Neural progenitor cell (in vitro differentiated cells): Measurements from ENCODE around the gene KRTAP9-9. TPM values are rescaled to one million over a fixed set of nuclear protein-coding genes. Genes with fewer than 3 reads are reported as not detected.
"Not testable (repeated sequence)": the region's sequence is repeated elsewhere in the genome, so short reads cannot be mapped to it uniquely, and the experiment has no call there.

Experiments
- DNase-seq: peaks from one replicate; pipeline ENCODE4 v3.0.0-alpha.2; 2016; ENCODE audit warnings: low spot score
- H2AFZ ChIP-seq: fragments of 200-600 bp; sonication (generic); replicated peaks from 2 replicates; pipeline ENCODE4 v1.6.1; 2016; ENCODE audit warnings: antibody characterized with exemption
- H3F3A ChIP-seq: fragments of 200-600 bp; sonication (generic); 2 replicates; pipeline ENCODE4 v1.6.1; 2016; ENCODE audit warnings: antibody characterized with exemption, low read depth
- H3K27ac ChIP-seq: fragments of 200-600 bp; sonication (generic); 2 replicates; pipeline ENCODE4 v1.5.1; 2016; ENCODE audit warnings: mild to moderate bottlenecking
- H3K27me3 ChIP-seq: fragments of 200-600 bp; sonication (generic); 2 replicates; pipeline ENCODE4 v1.6.1; 2016; ENCODE audit warnings: mild to moderate bottlenecking, moderate library complexity
- H3K36me3 ChIP-seq: fragments of 200-600 bp; sonication (generic); 2 replicates; pipeline ENCODE4 v1.5.1; 2016
- H3K4me1 ChIP-seq: fragments of 200-600 bp; sonication (generic); 2 replicates; pipeline ENCODE4 v1.6.1; 2016; ENCODE audit warnings: mixed run types
- H3K4me2 ChIP-seq: fragments of 200-600 bp; sonication (generic); 2 replicates; pipeline ENCODE4 v1.6.1; 2016
- H3K4me3 ChIP-seq: fragments of 200-600 bp; sonication (generic); 2 replicates; pipeline ENCODE4 v1.5.1; 2016
- H3K79me2 ChIP-seq: fragments of 200-600 bp; sonication (generic); 2 replicates; pipeline ENCODE4 v1.6.1; 2016; ENCODE audit warnings: low read depth
- H3K9ac ChIP-seq: fragments of 200-600 bp; sonication (generic); 2 replicates; pipeline ENCODE4 v1.6.1; 2016
- H3K9me3 ChIP-seq: fragments of 200-600 bp; sonication (generic); 2 replicates; pipeline ENCODE4 v1.5.1; 2016; ENCODE audit warnings: low read depth
- H4K20me1 ChIP-seq: fragments of 200-600 bp; sonication (generic); 2 replicates; pipeline ENCODE4 v1.6.1; 2016; ENCODE audit warnings: low read depth
- H3K27ac Mint-ChIP-seq: 3 replicates; pipeline ENCODE4 v1.8.0; 2021; ENCODE audit warnings: mixed read lengths
- H3K27me3 Mint-ChIP-seq: 2 replicates; pipeline ENCODE4 v1.8.0; 2022; ENCODE audit warnings: low read depth, mild to moderate bottlenecking, inconsistent platforms, moderate library complexity, mixed read lengths; ENCODE audit not compliant: insufficient read depth
- H3K36me3 Mint-ChIP-seq: 3 replicates; pipeline ENCODE4 v1.8.0; 2021; ENCODE audit warnings: mixed read lengths
- H3K4me1 Mint-ChIP-seq: 3 replicates; pipeline ENCODE4 v1.8.0; 2021; ENCODE audit warnings: mixed read lengths
- H3K4me3 Mint-ChIP-seq: 3 replicates; pipeline ENCODE4 v1.8.0; 2021; ENCODE audit warnings: mild to moderate bottlenecking, moderate library complexity, mixed read lengths
- H3K9me3 Mint-ChIP-seq: 3 replicates; pipeline ENCODE4 v1.8.0; 2020; ENCODE audit warnings: mixed read lengths
- EZH2 ChIP-seq: fragments of 200-600 bp; sonication (generic); IDR thresholded peaks from 2 replicates; pipeline ENCODE4 v1.6.1; 2017; ENCODE audit warnings: antibody characterized with exemption, mild to moderate bottlenecking, moderate library complexity
- EZH2phosphoT487 ChIP-seq: fragments of 200-600 bp; sonication (generic); IDR thresholded peaks from 2 replicates; pipeline ENCODE4 v1.6.1; 2017; ENCODE audit warnings: antibody characterized with exemption
- total RNA-seq: library from RNA; depleted of rRNA; stranded (reverse); fragments of >200 nt; gene quantifications from 2 replicates; pipeline ENCODE4 v1.2.3, GENCODE V29; 2015; ENCODE audit warnings: low replicate concordance
- TF ChIP-seq, protein P1 (sequence below): fragments of 200-600 bp; sonication (generic); IDR thresholded peaks from 2 replicates; pipeline ENCODE4 v1.5.1; 2017; ENCODE audit warnings: antibody characterized with exemption, mild to moderate bottlenecking

The KRTAP9-9 gene
- total RNA-seq, 1 donor from 2014 or later: not detected

DNA sequence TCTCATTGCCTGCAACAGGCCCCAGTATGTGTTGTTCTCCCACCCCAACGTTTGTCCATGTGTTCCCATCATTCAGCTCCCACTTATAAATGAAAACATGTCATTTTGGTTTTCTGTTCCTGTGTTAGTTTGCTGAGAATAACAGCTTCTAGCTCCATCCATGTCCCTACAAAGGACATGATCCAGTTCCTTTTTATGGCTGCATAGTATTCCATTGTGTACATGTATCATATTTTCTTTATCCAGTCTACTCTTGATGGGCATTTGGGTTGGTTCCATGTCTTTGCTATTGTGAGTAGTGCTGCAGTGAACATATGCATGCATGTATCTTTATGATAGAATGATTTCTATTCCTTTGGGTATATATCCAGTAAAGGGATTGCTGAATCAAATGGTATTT, 39.5 kb upstream of the KRTAP9-9 start:
- H3K4me2 ChIP-seq: no peak overlapping the region
- Mint-ChIP-seq H3K27me3 (no peaks in the 10 kb centered on the region), H3K27ac (no peak overlapping the region), H3K4me1 (no peaks in the 10 kb centered on the region), H3K36me3 (no peaks in the 10 kb centered on the region), H3K9me3 (peaks cover 2% of the 10 kb centered on the region), H3K4me3 (no peak overlapping the region)
- no peak for DNase-seq
- no peak overlapping the region for H2AFZ ChIP-seq
- H3K36me3 ChIP-seq: no peaks in the 10 kb centered on the region
- no peak for TF ChIP-seq EZH2phosphoT487
- TF ChIP-seq, protein P1, sequence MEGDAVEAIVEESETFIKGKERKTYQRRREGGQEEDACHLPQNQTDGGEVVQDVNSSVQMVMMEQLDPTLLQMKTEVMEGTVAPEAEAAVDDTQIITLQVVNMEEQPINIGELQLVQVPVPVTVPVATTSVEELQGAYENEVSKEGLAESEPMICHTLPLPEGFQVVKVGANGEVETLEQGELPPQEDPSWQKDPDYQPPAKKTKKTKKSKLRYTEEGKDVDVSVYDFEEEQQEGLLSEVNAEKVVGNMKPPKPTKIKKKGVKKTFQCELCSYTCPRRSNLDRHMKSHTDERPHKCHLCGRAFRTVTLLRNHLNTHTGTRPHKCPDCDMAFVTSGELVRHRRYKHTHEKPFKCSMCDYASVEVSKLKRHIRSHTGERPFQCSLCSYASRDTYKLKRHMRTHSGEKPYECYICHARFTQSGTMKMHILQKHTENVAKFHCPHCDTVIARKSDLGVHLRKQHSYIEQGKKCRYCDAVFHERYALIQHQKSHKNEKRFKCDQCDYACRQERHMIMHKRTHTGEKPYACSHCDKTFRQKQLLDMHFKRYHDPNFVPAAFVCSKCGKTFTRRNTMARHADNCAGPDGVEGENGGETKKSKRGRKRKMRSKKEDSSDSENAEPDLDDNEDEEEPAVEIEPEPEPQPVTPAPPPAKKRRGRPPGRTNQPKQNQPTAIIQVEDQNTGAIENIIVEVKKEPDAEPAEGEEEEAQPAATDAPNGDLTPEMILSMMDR: no peak
- TF ChIP-seq EZH2: no peak
- H3K27me3 ChIP-seq: no peaks in the 10 kb centered on the region
- H3F3A ChIP-seq: no peaks in the 10 kb centered on the region
- H3K4me3 ChIP-seq: no peak overlapping the region
- H4K20me1 ChIP-seq: no peaks in the 10 kb centered on the region
- H3K27ac ChIP-seq: no peak overlapping the region
- no peaks in the 10 kb centered on the region for H3K9me3 ChIP-seq
- H3K9ac ChIP-seq: no peak overlapping the region
- H3K79me2 ChIP-seq: no peaks in the 10 kb centered on the region
- H3K4me1 ChIP-seq: no peaks in the 10 kb centered on the region

DNA sequence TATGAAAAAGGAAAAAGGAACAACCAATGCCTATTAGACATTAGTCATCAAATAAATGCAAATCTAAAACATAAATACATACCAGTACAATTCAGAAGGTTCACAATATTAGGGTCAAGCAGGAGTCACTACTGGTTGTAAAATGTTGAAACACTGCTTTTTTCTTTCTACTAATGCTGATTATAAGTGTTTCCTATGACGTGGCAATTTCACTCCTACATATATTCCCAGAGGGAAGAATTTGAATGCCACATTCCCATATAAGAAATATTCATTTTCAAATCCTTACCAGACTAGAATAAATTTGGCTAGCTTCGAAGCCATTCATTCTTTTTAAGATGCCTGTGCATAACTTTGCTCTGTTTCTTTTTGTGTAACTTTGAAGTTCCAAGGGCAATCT, 31.4 kb upstream of the KRTAP9-9 start:
- H3K4me2 ChIP-seq: no peak overlapping the region
- H3K4me3 Mint-ChIP-seq: no peak overlapping the region
- no peaks in the 10 kb centered on the region for H3K27me3 ChIP-seq
- no peaks in the 10 kb centered on the region for H3K4me1 ChIP-seq
- H3K27ac ChIP-seq: no peak overlapping the region
- no peaks in the 10 kb centered on the region for H3F3A ChIP-seq
- no peak for TF ChIP-seq EZH2phosphoT487
- TF ChIP-seq EZH2: no peak
- TF ChIP-seq, protein P1: no peak
- no peak overlapping the region for H3K27ac Mint-ChIP-seq
- H3K79me2 ChIP-seq: no peaks in the 10 kb centered on the region
- peaks cover 6% of the 10 kb centered on the region for H3K4me1 Mint-ChIP-seq
- no peaks in the 10 kb centered on the region for H3K36me3 Mint-ChIP-seq
- no peak overlapping the region for H3K4me3 ChIP-seq
- DNase-seq: no peak
- H4K20me1 ChIP-seq: no peaks in the 10 kb centered on the region
- H3K27me3 Mint-ChIP-seq: no peaks in the 10 kb centered on the region
- no peaks in the 10 kb centered on the region for H3K36me3 ChIP-seq
- H3K9me3 ChIP-seq: no peaks in the 10 kb centered on the region
- H3K9ac ChIP-seq: no peak overlapping the region
- peaks cover 2% of the 10 kb centered on the region for H3K9me3 Mint-ChIP-seq
- H2AFZ ChIP-seq: no peak overlapping the region

DNA sequence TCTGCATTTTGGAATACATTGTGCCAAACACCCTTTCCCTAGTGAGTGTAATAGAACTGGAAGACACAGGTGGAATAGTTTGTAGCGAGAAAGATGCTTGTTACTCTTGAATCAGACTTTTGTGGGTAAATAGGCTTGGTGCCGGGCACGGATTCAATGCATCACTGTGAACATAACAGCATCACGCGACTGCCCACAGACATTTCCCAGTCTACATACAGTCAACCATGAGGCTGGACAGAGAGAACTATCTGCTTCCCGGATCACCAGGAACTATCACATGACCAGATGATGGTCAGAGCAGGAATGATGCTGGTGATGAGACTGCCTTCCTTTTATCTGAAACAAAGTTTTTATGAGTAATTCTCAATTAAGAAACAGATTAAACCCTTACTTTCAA, 29.1 kb upstream of the KRTAP9-9 start:
- no peaks in the 10 kb centered on the region for H3K27me3 Mint-ChIP-seq
- H3K79me2 ChIP-seq: no peaks in the 10 kb centered on the region
- H3F3A ChIP-seq: no peaks in the 10 kb centered on the region
- no peak overlapping the region for H3K4me2 ChIP-seq
- no peaks in the 10 kb centered on the region for H3K36me3 ChIP-seq
- H3K4me3 Mint-ChIP-seq: no peak overlapping the region
- no peaks in the 10 kb centered on the region for H3K27me3 ChIP-seq
- no peak overlapping the region for H2AFZ ChIP-seq
- no peak overlapping the region for H3K9ac ChIP-seq
- no peaks in the 10 kb centered on the region for H4K20me1 ChIP-seq
- no peak overlapping the region for H3K27ac Mint-ChIP-seq
- H3K4me3 ChIP-seq: no peak overlapping the region
- no peaks in the 10 kb centered on the region for H3K4me1 ChIP-seq
- no peaks in the 10 kb centered on the region for H3K9me3 Mint-ChIP-seq
- no peak overlapping the region for H3K27ac ChIP-seq
- no peaks in the 10 kb centered on the region for H3K9me3 ChIP-seq
- peaks cover 6% of the 10 kb centered on the region for H3K4me1 Mint-ChIP-seq
- DNase-seq: no peak
- no peak for TF ChIP-seq EZH2phosphoT487
- no peak for TF ChIP-seq EZH2
- TF ChIP-seq, protein P1: no peak
- no peaks in the 10 kb centered on the region for H3K36me3 Mint-ChIP-seq

DNA sequence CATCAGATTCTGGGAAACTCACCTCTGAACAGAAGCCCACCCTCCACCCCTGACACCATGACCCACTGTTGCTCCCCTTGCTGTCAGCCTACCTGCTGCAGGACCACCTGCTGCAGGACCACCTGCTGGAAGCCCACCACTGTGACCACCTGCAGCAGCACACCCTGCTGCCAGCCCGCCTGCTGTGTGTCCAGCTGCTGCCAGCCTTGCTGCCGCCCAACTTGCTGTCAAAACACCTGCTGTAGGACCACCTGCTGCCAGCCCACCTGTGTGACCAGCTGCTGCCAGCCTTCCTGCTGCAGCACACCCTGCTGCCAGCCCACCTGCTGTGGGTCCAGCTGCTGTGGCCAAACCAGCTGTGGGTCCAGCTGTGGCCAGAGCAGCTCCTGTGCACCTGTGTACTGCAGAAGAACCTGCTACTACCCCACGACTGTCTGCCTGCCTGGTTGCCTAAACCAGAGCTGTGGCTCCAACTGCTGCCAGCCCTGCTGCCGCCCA, 28.5 kb upstream of the KRTAP9-9 start, which contains the start of gene KRTAP9-2:
Gene KRTAP9-2 (plus strand): TSS at position 51 of the 498 bp plus-strand sequence. CDS start 7 bp downstream, at position 58.
- H3K27me3 ChIP-seq, H3K27ac ChIP-seq, H3K9me3 ChIP-seq, H3K27ac Mint-ChIP-seq, H3K27me3 Mint-ChIP-seq, DNase-seq, H4K20me1 ChIP-seq, H3K36me3 ChIP-seq, H3K9me3 Mint-ChIP-seq, H3K4me1 Mint-ChIP-seq, H3K4me2 ChIP-seq, H3K4me3 ChIP-seq, H2AFZ ChIP-seq, H3K9ac ChIP-seq, H3K79me2 ChIP-seq, H3K4me1 ChIP-seq, H3F3A ChIP-seq, H3K36me3 Mint-ChIP-seq, H3K4me3 Mint-ChIP-seq: not testable (repeated sequence)
